Stimulated activated CD8-positive, alpha-beta memory T cell treated with anti-CD3 and anti-CD28 coated beads, Interleukin-12 subunit alpha, Interleukin-12 subunit beta, amount 100 ng/mL, for 24 hours (primary cell): ENCODE results near the gene RNF115.
"Not testable (repeated sequence)": the region's sequence is repeated elsewhere in the genome, so short reads cannot be mapped to it uniquely, and the experiment has no call there.

Source experiments
- DNase-seq: peaks from one replicate; pipeline ENCODE4 v3.0.0-alpha.2; 2020; ENCODE audit errors: extremely low read depth

RNF115 gene

GRCh38 chr1:145730467-145730866 is 93.4 kb downstream of the RNF115 start:
- no peak for DNase-seq

GRCh38 chr1:145729666-145730436 is 94.0 kb downstream of the RNF115 start:
- no peak for DNase-seq

- no peak for DNase-seq
Measured at GRCh38 chr1:145729196-145729595, 94.7 kb downstream of the RNF115 start.

GRCh38 chr1:145726193-145726592 is 97.7 kb downstream of the RNF115 start:
- not testable (repeated sequence) for DNase-seq

- peak; percentile 33 for DNase-seq
Measured at GRCh38 chr1:145720878-145721671, 102.8 kb downstream of the RNF115 start.

GRCh38 chr1:145720556-145720877 is 103.4 kb downstream of the RNF115 start:
- DNase-seq = no peak

- no peak for DNase-seq
Measured at GRCh38 chr1:145719230-145720079, 104.4 kb downstream of the RNF115 start, which contains the start of gene CD160. Gene CD160, plus strand, starts transcription at chr1:145719499. Its CDS starts 8,829 bp downstream, at chr1:145728328.

- not testable (repeated sequence) for DNase-seq
Measured at GRCh38 chr1:145718465-145718864, 105.4 kb downstream of the RNF115 start.

- no peak for DNase-seq
Measured at GRCh38 chr1:145717833-145718232, 106.1 kb downstream of the RNF115 start.

- no peak for DNase-seq
Measured at GRCh38 chr1:145716641-145717345, 107.1 kb downstream of the RNF115 start.

- DNase-seq = no peak
Measured at GRCh38 chr1:145714524-145715111, 109.3 kb downstream of the RNF115 start.

GRCh38 chr1:145711213-145711651 is 112.7 kb downstream of the RNF115 start:
- DNase-seq = no peak

GRCh38 chr1:145710291-145711027 is 113.4 kb downstream of the RNF115 start:
- DNase-seq = no peak

GRCh38 chr1:145708063-145708462 is 115.8 kb downstream of the RNF115 start:
- DNase-seq = no peak

- no peak for DNase-seq
Measured at GRCh38 chr1:145707183-145707867, 116.6 kb downstream of the RNF115 start, which contains the start of gene PDZK1. Gene PDZK1, minus strand, starts transcription at chr1:145707368. Its CDS starts 19,347 bp downstream, at chr1:145688021.

- no peak for DNase-seq
Measured at GRCh38 chr1:145706086-145706664, 117.7 kb downstream of the RNF115 start.

- no peak for DNase-seq
Measured at GRCh38 chr1:145705622-145706021, 118.3 kb downstream of the RNF115 start.

GRCh38 chr1:145702826-145703225 is 121.1 kb downstream of the RNF115 start:
- DNase-seq = no peak

- DNase-seq = no peak
Measured at GRCh38 chr1:145702052-145702451, 121.8 kb downstream of the RNF115 start.
